ENCODE measurements around the gene HOXD1.

DNA sequence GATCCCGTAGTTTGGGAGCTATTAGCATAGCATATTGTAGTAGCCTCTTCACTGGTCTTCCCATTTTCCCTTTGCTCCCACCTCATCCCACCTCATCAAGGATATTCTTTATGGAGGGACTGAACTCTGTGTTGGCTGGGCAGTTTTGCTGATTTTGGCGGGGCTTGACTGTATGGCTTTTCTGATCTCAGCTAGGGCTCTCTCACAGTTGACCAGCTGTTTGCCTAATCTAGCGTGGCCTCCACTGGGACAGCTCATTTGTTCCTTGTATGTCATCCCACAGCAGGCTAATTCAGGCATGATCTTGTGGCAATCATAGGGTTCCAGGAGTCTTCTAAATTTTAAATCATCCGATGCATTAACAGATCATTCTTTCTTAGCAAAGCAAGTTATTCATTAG lies 50.6 kb downstream of the HOXD1 start:
- TF ChIP-seq POLR2A (IDR thresholded peaks at IDR 0.05; ENCODE audit: low read length) (no peak), GATA1 (IDR thresholded peaks at IDR 0.05; ENCODE audit: low read depth, low read length) (no peak)

Data from erythroblast (primary cell).